Mesenchymal stem cell (in vitro differentiated cells and primary cell): ENCODE data around the gene TMTC4.

Source experiments
- DNase-seq: peaks from one replicate; pipeline ENCODE4 v3.0.0-alpha.2; 2013
- H2AFZ ChIP-seq: one replicate; pipeline ENCODE4 v1.6.1; 2013; ENCODE audit warnings: low read depth, mild to moderate bottlenecking, control low read depth, inconsistent platforms, low read length, moderate library complexity
- H2AK5ac ChIP-seq: 2 replicates; pipeline ENCODE4 v1.6.1; 2013; ENCODE audit warnings: low read length, moderate library complexity, mild to moderate bottlenecking, inconsistent platforms; ENCODE audit not compliant: severe bottlenecking
- H2BK120ac ChIP-seq: one replicate; pipeline ENCODE4 v1.6.1; 2013; ENCODE audit warnings: low read depth, mild to moderate bottlenecking, inconsistent platforms, low read length, moderate library complexity
- H2BK12ac ChIP-seq, 2 experiments: one replicate each; pipeline ENCODE4 v1.6.1; 2013; ENCODE audit warnings: inconsistent platforms in 2 of 2, low read length in 2 of 2, mild to moderate bottlenecking in 2 of 2, moderate library complexity in 2 of 2, control low read depth in 1 of 2
- H2BK15ac ChIP-seq: one replicate; pipeline ENCODE4 v1.6.1; 2013; ENCODE audit warnings: mild to moderate bottlenecking, low read depth, inconsistent platforms; ENCODE audit not compliant: poor library complexity, severe bottlenecking
- H2BK5ac ChIP-seq: 2 replicates; pipeline ENCODE4 v1.6.1; 2013; ENCODE audit warnings: low read depth, mild to moderate bottlenecking, low read length, control low read depth, inconsistent platforms; ENCODE audit not compliant: poor library complexity, severe bottlenecking
- H3K14ac ChIP-seq, 2 experiments: one replicate each; pipeline ENCODE4 v1.6.1; 2013; ENCODE audit warnings: inconsistent platforms in 2 of 2, low read length in 2 of 2, control low read depth in 1 of 2, mild to moderate bottlenecking in 1 of 2, moderate library complexity in 1 of 2
- H3K18ac ChIP-seq, 2 experiments: one replicate each; pipeline ENCODE4 v1.6.1; 2013; ENCODE audit warnings: inconsistent platforms in 2 of 2, low read length in 2 of 2, control low read depth in 1 of 2, low read depth in 1 of 2, mild to moderate bottlenecking in 1 of 2
- H3K23ac ChIP-seq, 2 experiments: one replicate each; pipeline ENCODE4 v1.6.1; 2013; ENCODE audit warnings: inconsistent platforms in 2 of 2, low read length in 2 of 2, mild to moderate bottlenecking in 2 of 2, moderate library complexity in 2 of 2, control low read depth in 1 of 2
- H3K27ac ChIP-seq: 2 replicates; pipeline ENCODE4 v1.5.1; 2013; ENCODE audit warnings: mild to moderate bottlenecking, moderate library complexity, low read length, control low read depth, inconsistent platforms; ENCODE audit not compliant: poor library complexity, severe bottlenecking
- H3K27me3 ChIP-seq, 2 experiments: 2 replicates each; pipeline versions ENCODE4 v1.6.1 to v1.7.0; 2013; ENCODE audit warnings: low read length in 2 of 2, mild to moderate bottlenecking in 2 of 2, moderate library complexity in 2 of 2, control low read depth in 1 of 2, inconsistent platforms in 1 of 2; ENCODE audit not compliant: control insufficient read depth in 1 of 2, insufficient read depth in 1 of 2
- H3K36me3 ChIP-seq, 2 experiments: 2 replicates each; pipeline versions ENCODE4 v1.6.1 to v1.7.0; 2013; ENCODE audit warnings: low read length in 2 of 2, control low read depth in 1 of 2, inconsistent platforms in 1 of 2, low read depth in 1 of 2, mild to moderate bottlenecking in 1 of 2; ENCODE audit not compliant: insufficient read depth in 2 of 2, control insufficient read depth in 1 of 2
- H3K4ac ChIP-seq, 2 experiments: one replicate each; pipeline ENCODE4 v1.6.1; 2013; ENCODE audit warnings: inconsistent platforms in 2 of 2, low read length in 2 of 2, mild to moderate bottlenecking in 2 of 2, moderate library complexity in 2 of 2, control low read depth in 1 of 2, low read depth in 1 of 2
- H3K4me1 ChIP-seq: 2 replicates; pipeline ENCODE4 v1.6.1; 2013; ENCODE audit warnings: low read depth, low read length, control low read depth; ENCODE audit not compliant: control insufficient read depth, insufficient read depth
- H3K4me2 ChIP-seq: 2 replicates; pipeline ENCODE4 v1.6.1; 2013; ENCODE audit warnings: low read length, mild to moderate bottlenecking, inconsistent platforms; ENCODE audit not compliant: poor library complexity, severe bottlenecking
- H3K4me3 ChIP-seq, 2 experiments: 2 replicates each; pipeline versions ENCODE4 v1.5.1 to v1.7.0; 2013; ENCODE audit warnings: low read length in 2 of 2, mild to moderate bottlenecking in 2 of 2, control low read depth in 1 of 2, low read depth in 1 of 2; ENCODE audit not compliant: insufficient read depth in 1 of 2
- H3K79me1 ChIP-seq: replicated peaks from 2 replicates; pipeline ENCODE4 v1.6.1; 2013; ENCODE audit warnings: mild to moderate bottlenecking, control low read depth, low read length, inconsistent platforms; ENCODE audit not compliant: poor library complexity, severe bottlenecking
- H3K9ac ChIP-seq: 2 replicates; pipeline ENCODE4 v1.7.0; 2013; ENCODE audit warnings: mild to moderate bottlenecking, low read length, moderate library complexity
- H3K9me3 ChIP-seq: 2 replicates; pipeline ENCODE4 v1.7.0; 2013; ENCODE audit warnings: mild to moderate bottlenecking, low read length; ENCODE audit not compliant: control insufficient read depth
- H4K8ac ChIP-seq: one replicate; pipeline ENCODE4 v1.6.1; 2013; ENCODE audit warnings: inconsistent platforms, mild to moderate bottlenecking, low read length, moderate library complexity
- H4K91ac ChIP-seq: one replicate; pipeline ENCODE4 v1.6.1; 2013; ENCODE audit warnings: mild to moderate bottlenecking, low read length, inconsistent platforms
- WGBS: methylation state at CpG from one replicate; pipeline ENCODE4 v1.1.7; 2013; ENCODE audit warnings: mixed read lengths; 5-methylcytosine and 5-hydroxymethylcytosine counted together

The TMTC4 gene

GRCh38 chr13:100637380-100637779, 37.2 kb downstream of the TMTC4 start:
- Histone ChIP-seq H3K4me2 (no peak overlapping the region), H3K36me3 (peaks cover 29 to 64% of the 10 kb centered on the region in 2 experiments), H2BK15ac (no peak overlapping the region), H4K8ac (no peak overlapping the region), H3K27ac (no peak overlapping the region), H2BK120ac (no peak overlapping the region), H3K9ac (no peak overlapping the region), H2AFZ (no peak overlapping the region), H3K4me3 (no peak overlapping the region), H2AK5ac (no peak overlapping the region), H3K23ac (no peak overlapping the region), H3K27me3 (no peaks in the 10 kb centered on the region), H3K79me1 (no peaks in the 10 kb centered on the region), H2BK5ac (no peak overlapping the region), H3K4ac (no peak overlapping the region), H3K4me1 (peaks cover 2% of the 10 kb centered on the region), H3K18ac (no peak overlapping the region), H4K91ac (no peak overlapping the region), H3K14ac (no peak overlapping the region), H2BK12ac (no peak overlapping the region), H3K9me3 (no peaks in the 10 kb centered on the region)
- DNase-seq, result no peak
- 99% methylated on average over 16 of the region's 16 CpGs for WGBS

- Histone ChIP-seq H3K36me3 (peaks cover 22 to 54% of the 10 kb centered on the region in 2 experiments), H3K9ac (no peak overlapping the region), H3K14ac (no peak overlapping the region), H2BK12ac (no peak overlapping the region), H2AK5ac (no peak overlapping the region), H2BK15ac (no peak overlapping the region), H3K4me2 (no peak overlapping the region), H3K4ac (no peak overlapping the region), H2AFZ (no peak overlapping the region), H2BK5ac (no peak overlapping the region), H4K91ac (no peak overlapping the region), H3K79me1 (no peaks in the 10 kb centered on the region), H4K8ac (no peak overlapping the region), H3K4me3 (no peak overlapping the region), H3K9me3 (no peaks in the 10 kb centered on the region), H3K4me1 (peaks cover 2% of the 10 kb centered on the region), H2BK120ac (no peak overlapping the region), H3K18ac (no peak overlapping the region), H3K23ac (no peak overlapping the region), H3K27me3 (no peaks in the 10 kb centered on the region), H3K27ac (no peak overlapping the region)
- 88% methylated on average over 6 of the region's 7 CpGs for WGBS
- DNase-seq, result no peak
These were observed 38.2 kb downstream of the TMTC4 start for GRCh38 chr13:100636441-100636840.

- peaks cover 19 to 50% of the 10 kb centered on the region in 2 experiments for H3K36me3 ChIP-seq
- H2BK12ac ChIP-seq, result no peak overlapping the region
- no peak overlapping the region for H3K4me2 ChIP-seq
- H3K27ac ChIP-seq, result no peak overlapping the region
- DNase-seq, result no peak
- peaks cover 2% of the 10 kb centered on the region for H3K4me1 ChIP-seq
- H2BK5ac ChIP-seq, result no peak overlapping the region
- no peak overlapping the region for H3K18ac ChIP-seq
- H3K4ac ChIP-seq, result no peak overlapping the region
- no peaks in the 10 kb centered on the region for H3K79me1 ChIP-seq
- 92% methylated on average over 5 of the region's 7 CpGs for WGBS
- no peak overlapping the region for H2BK15ac ChIP-seq
- no peak overlapping the region for H3K9ac ChIP-seq
- H2AFZ ChIP-seq, result no peak overlapping the region
- H2BK120ac ChIP-seq, result no peak overlapping the region
- no peaks in the 10 kb centered on the region for H3K27me3 ChIP-seq
- no peak overlapping the region for H4K8ac ChIP-seq
- H3K14ac ChIP-seq, result no peak overlapping the region
- no peak overlapping the region for H2AK5ac ChIP-seq
- H3K4me3 ChIP-seq, result no peak overlapping the region
- no peak overlapping the region for H4K91ac ChIP-seq
- no peaks in the 10 kb centered on the region for H3K9me3 ChIP-seq
- H3K23ac ChIP-seq, result no peak overlapping the region
These were observed 38.6 kb downstream of the TMTC4 start for GRCh38 chr13:100636004-100636403.

- 94% methylated on average over 12 of the region's 12 CpGs for WGBS
- Histone ChIP-seq H3K23ac (no peak overlapping the region), H3K4me3 (no peak overlapping the region), H3K18ac (no peak overlapping the region), H3K27ac (no peak overlapping the region), H2BK120ac (no peak overlapping the region), H3K14ac (no peak overlapping the region), H2BK5ac (no peak overlapping the region), H3K4ac (no peak overlapping the region), H2AK5ac (no peak overlapping the region), H3K4me2 (no peak overlapping the region), H2BK15ac (no peak overlapping the region), H3K79me1 (peaks cover under 1% of the 10 kb centered on the region), H4K91ac (no peak overlapping the region), H3K36me3 (peaks cover 19 to 55% of the 10 kb centered on the region in 2 experiments), H2BK12ac (no peak overlapping the region), H2AFZ (no peak overlapping the region), H3K27me3 (no peaks in the 10 kb centered on the region), H4K8ac (no peak overlapping the region), H3K9ac (no peak overlapping the region), H3K9me3 (no peaks in the 10 kb centered on the region), H3K4me1 (peaks cover 2% of the 10 kb centered on the region)
- DNase-seq, result no peak
These were observed 39.9 kb downstream of the TMTC4 start for GRCh38 chr13:100634696-100635095.
